Hepatic stellate cell (primary cell): Measurements from ENCODE around the gene HCAR2.
A peak's percentile ranks its signal among the peaks of the same experiment; 100 is the strongest.
"Not testable (repeated sequence)": the region's sequence is repeated elsewhere in the genome, so short reads cannot be mapped to it uniquely, and the experiment has no call there.

Experiments
- DNase-seq: peaks from one replicate; pipeline ENCODE4 v3.0.0; 2011; ENCODE audit warnings: low spot score

Gene HCAR2

GRCh38 chr12:122702890-122703611 is at the start of gene HCAR2:
Gene HCAR2, minus strand, starts transcription at chr12:122703357. Its CDS starts 74 bp downstream, at chr12:122703283.
- DNase-seq, result not testable (repeated sequence)

- peak; percentile 90 for DNase-seq
Measured at GRCh38 chr12:122752464-122753318, 49.5 kb upstream of the HCAR2 start, which contains the start of gene DENR. Gene DENR, plus strand, starts transcription at chr12:122752824. Its CDS starts 878 bp downstream, at chr12:122753702.

- not testable (repeated sequence) for DNase-seq
Measured at GRCh38 chr12:122750781-122751515, 47.8 kb upstream of the HCAR2 start.

- no peak for DNase-seq
Measured at GRCh38 chr12:122749569-122750332, 46.6 kb upstream of the HCAR2 start.

- DNase-seq, result no peak
Measured at GRCh38 chr12:122747224-122748135, 44.3 kb upstream of the HCAR2 start.

- DNase-seq, result no peak
Measured at GRCh38 chr12:122743895-122744525, 40.9 kb upstream of the HCAR2 start.

GRCh38 chr12:122740351-122740750 is 37.2 kb upstream of the HCAR2 start:
- DNase-seq, result no peak

GRCh38 chr12:122738571-122738970 is 35.4 kb upstream of the HCAR2 start:
- DNase-seq, result no peak

- no peak for DNase-seq
Measured at GRCh38 chr12:122732611-122733010, 29.5 kb upstream of the HCAR2 start.

- DNase-seq, result no peak
Measured at GRCh38 chr12:122732170-122732569, 29.0 kb upstream of the HCAR2 start.

- DNase-seq, result peak; percentile 61
Measured at GRCh38 chr12:122730215-122731014, 27.3 kb upstream of the HCAR2 start, which contains the start of gene HCAR1. Gene HCAR1, minus strand, starts transcription at chr12:122730844. Its CDS starts 505 bp downstream, at chr12:122730339.

- no peak for DNase-seq
Measured at GRCh38 chr12:122729583-122730214, 26.5 kb upstream of the HCAR2 start.

- no peak for DNase-seq
Measured at GRCh38 chr12:122726080-122726558, 23.0 kb upstream of the HCAR2 start.

- no peak for DNase-seq
Measured at GRCh38 chr12:122725452-122726079, 22.4 kb upstream of the HCAR2 start.

- DNase-seq, result no peak
Measured at GRCh38 chr12:122724641-122725243, 21.6 kb upstream of the HCAR2 start.

GRCh38 chr12:122722387-122722786 is 19.2 kb upstream of the HCAR2 start:
- DNase-seq, result no peak

GRCh38 chr12:122721057-122721545 is 17.9 kb upstream of the HCAR2 start:
- no peak for DNase-seq
